HG02970 (cell line): ENCODE measurements around the gene IGSF9B.
"Not testable (repeated sequence)": the region's sequence is repeated elsewhere in the genome, so short reads cannot be mapped to it uniquely, and the experiment has no call there.

Experiments used
- ATAC-seq: cut with Tn5 transposase; IDR thresholded peaks from one replicate; pipeline ENCODE4 v1.9.1; 2021; ENCODE audit warnings: mild to moderate bottlenecking, moderate library complexity, moderate number of reproducible peaks; ENCODE audit not compliant: unreplicated experiment, low FRiP score

Gene IGSF9B

GRCh38 chr11:133956650-133957633 lies at the start of gene IGSF9B:
IGSF9B (minus strand) TSS chr11:133956968; CDS start chr11:133956754, 214 bp downstream.
- peak; percentile 97 for ATAC-seq

- no peak for ATAC-seq
Measured at GRCh38 chr11:134004496-134005172, 47.9 kb upstream of the IGSF9B start.

- ATAC-seq = no peak
Measured at GRCh38 chr11:134003792-134004495, 47.2 kb upstream of the IGSF9B start.

- not testable (repeated sequence) for ATAC-seq
Measured at GRCh38 chr11:134002819-134003218, 46.1 kb upstream of the IGSF9B start.

- ATAC-seq = not testable (repeated sequence)
Measured at GRCh38 chr11:134002338-134002737, 45.6 kb upstream of the IGSF9B start.

- ATAC-seq = no peak
Measured at GRCh38 chr11:134001596-134001995, 44.8 kb upstream of the IGSF9B start.

GRCh38 chr11:134001088-134001487 lies 44.3 kb upstream of the IGSF9B start:
- no peak for ATAC-seq

- ATAC-seq = no peak
Measured at GRCh38 chr11:133999355-133999754, 42.6 kb upstream of the IGSF9B start.

- no peak for ATAC-seq
Measured at GRCh38 chr11:133997554-133997953, 40.8 kb upstream of the IGSF9B start.

GRCh38 chr11:133996671-133997070 lies 39.9 kb upstream of the IGSF9B start:
- ATAC-seq = no peak

- ATAC-seq = no peak
Measured at GRCh38 chr11:133995066-133995465, 38.3 kb upstream of the IGSF9B start.

GRCh38 chr11:133993921-133994320 lies 37.2 kb upstream of the IGSF9B start:
- no peak for ATAC-seq

- ATAC-seq = no peak
Measured at GRCh38 chr11:133993107-133993506, 36.3 kb upstream of the IGSF9B start.

- no peak for ATAC-seq
Measured at GRCh38 chr11:133992121-133992520, 35.4 kb upstream of the IGSF9B start.

GRCh38 chr11:133991101-133991500 lies 34.3 kb upstream of the IGSF9B start:
- ATAC-seq = no peak

- no peak for ATAC-seq
Measured at GRCh38 chr11:133990501-133990900, 33.7 kb upstream of the IGSF9B start.

GRCh38 chr11:133988686-133989410 lies 32.1 kb upstream of the IGSF9B start:
- ATAC-seq = no peak

- ATAC-seq = no peak
Measured at GRCh38 chr11:133987171-133987570, 30.4 kb upstream of the IGSF9B start.

GRCh38 chr11:133985981-133986944 lies 29.5 kb upstream of the IGSF9B start:
- no peak for ATAC-seq
